Stomach (tissue), 9 donors: ENCODE results near the gene ITPA. TPM values are rescaled to one million over a fixed set of nuclear protein-coding genes. Genes with fewer than 3 reads are reported as not detected.

Source experiments
- DNase-seq, 2 donors: peaks; one replicate each; pipeline versions ENCODE4 v3.0.0 to v3.0.0-alpha.2; 2013 to 2019
- H3K27ac ChIP-seq, 5 donors: fragments of 200-600 bp in 4 of 5; sonication (generic) in 4 of 5; one replicate each; pipeline ENCODE4 v1.5.1; 2013 to 2019; ENCODE audit warnings: mild to moderate bottlenecking in 1 of 5, moderate library complexity in 1 of 5
- H3K27me3 ChIP-seq, 3 donors: fragments of 200-600 bp; sonication (generic); one replicate each; pipeline ENCODE4 v1.5.1; 2017 to 2019; ENCODE audit warnings: mixed run types in 1 of 3
- H3K36me3 ChIP-seq, 4 donors: fragments of 200-600 bp; sonication (generic); 1 replicate in 3 of 4; 2 replicates in 1 of 4; pipeline ENCODE4 v1.5.1; 2016 to 2019
- H3K4me1 ChIP-seq, 4 donors: fragments of 200-600 bp; sonication (generic); one replicate each; pipeline ENCODE4 v1.5.1; 2016 to 2019
- H3K4me3 ChIP-seq, 4 donors: fragments of 200-600 bp; sonication (generic) in 3 of 4; one replicate each; pipeline ENCODE4 v1.5.1; 2016 to 2019; ENCODE audit warnings: mild to moderate bottlenecking in 1 of 4
- H3K9me3 ChIP-seq, 4 donors: fragments of 200-600 bp; sonication (generic); one replicate each; pipeline ENCODE4 v1.5.1; 2016 to 2019
- EP300 ChIP-seq: sonication (generic); formaldehyde crosslinking; IDR thresholded peaks from one replicate; pipeline ENCODE4 v1.6.1; 2017; ENCODE audit warnings: antibody characterized with exemption
- POLR2A ChIP-seq, 4 donors: fragments of 450-650 bp; IDR thresholded peaks; one replicate each; pipeline ENCODE4 v1.6.1; 2016; ENCODE audit warnings: antibody characterized with exemption in 4 of 4, control low read depth in 2 of 4, mild to moderate bottlenecking in 1 of 4, moderate library complexity in 1 of 4
- POLR2AphosphoS5 ChIP-seq, 3 donors: sonication (generic); formaldehyde crosslinking; IDR thresholded peaks; one replicate each; pipeline ENCODE4 v1.6.1; 2016; ENCODE audit warnings: antibody characterized with exemption in 3 of 3
- WGBS, 5 donors: extraction: QIAGEN DNeasy Blood & Tissue Kit in 3 of 5; methylation state at CpG; one replicate each; pipeline versions ENCODE4 v1.1.5 to v1.1.7; 2013 to 2018; 5-methylcytosine and 5-hydroxymethylcytosine counted together
- intact Hi-C: fragments of 100-400 bp; cut with DNase I; formaldehyde crosslinking; loops from one replicate; pipeline ENCODE4 v1.15.1; 2023; ENCODE audit warnings: low total_unique reads
- polyA plus RNA-seq, 3 donors: library from polyadenylated mRNA; stranded (reverse); fragments of 200-250 nt; gene quantifications; one replicate each; pipeline ENCODE4 v1.2.3, GENCODE V29; 2013
- total RNA-seq, 5 donors: library from RNA; depleted of rRNA; stranded (reverse); fragments of >200 nt; gene quantifications; one replicate each; pipeline versions ENCODE4 v1.1.0 to v1.2.3, GENCODE V29; 2014 to 2016
- TF ChIP-seq, protein P1 (sequence below), 7 experiments: fragments of 450-650 bp in 4 of 7; fragments of 200-600 bp in 3 of 7; sonication (generic) in 3 of 7; IDR thresholded peaks; one replicate each; pipeline ENCODE4 v1.5.1; 2016 to 2019; ENCODE audit warnings: antibody characterized with exemption in 7 of 7, control low read depth in 2 of 7, mild to moderate bottlenecking in 1 of 7
- donor health status: healthy with polysubstance abuse.
- donor health status: Bipolar disorder and iron deficiency.
- donor health status: healthy.

The ITPA gene
- total and polyA plus RNA-seq, 8 donors = 11.1 to 105 (median 48.7) TPM

DNA sequence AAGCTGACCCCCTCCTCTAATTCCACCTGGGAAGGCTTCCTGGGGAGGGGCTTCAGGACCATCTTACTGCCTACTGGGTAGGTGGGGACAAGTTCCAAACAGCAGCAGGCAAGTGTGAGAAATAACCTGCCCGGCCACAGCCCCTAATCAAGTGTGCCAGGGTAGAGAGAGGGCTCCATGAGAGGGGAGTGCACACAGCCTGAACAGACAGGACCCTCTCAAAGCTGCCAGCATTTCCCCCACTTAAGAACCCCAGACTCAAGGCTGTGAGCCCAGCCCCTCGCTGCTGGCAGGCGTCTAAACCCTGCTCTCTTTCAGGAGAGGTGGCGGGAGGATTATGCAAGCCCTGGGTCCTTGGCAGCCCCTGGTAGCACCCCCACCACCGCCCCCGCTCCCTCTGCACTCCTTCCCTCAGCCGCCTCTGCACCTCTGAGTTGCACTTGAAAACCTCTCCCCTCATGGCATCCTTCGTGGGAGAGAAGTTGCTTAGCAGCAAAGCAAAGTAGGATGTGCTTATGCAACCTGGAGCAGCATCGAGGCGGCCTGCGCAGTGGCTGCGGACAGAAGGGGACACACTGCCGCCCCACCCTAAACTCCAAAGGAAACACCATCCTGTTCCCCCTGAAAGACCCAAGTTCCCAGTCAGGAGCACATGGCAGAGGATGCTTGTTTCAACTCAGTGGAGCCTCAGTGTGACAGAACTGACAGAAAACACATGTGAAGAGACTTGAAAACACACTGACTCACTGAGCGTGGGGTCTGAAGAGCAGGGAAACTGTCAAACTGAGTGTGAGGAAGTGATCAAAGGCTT, 15.3 kb upstream of the ITPA start:
- no peak overlapping the region for H3K27ac ChIP-seq
- H3K4me3 ChIP-seq = no peak overlapping the region
- no peaks in the 10 kb centered on the region for H3K27me3 ChIP-seq
- H3K4me1 ChIP-seq = no peaks in the 10 kb centered on the region
- intact Hi-C loops = no loop called here
- H3K36me3 ChIP-seq = peaks cover 62 to 100% (median 99%) of the 10 kb centered on the region in 4 donors
- WGBS, 5 donors = 91 to 95% (median 93%) methylated on average over 6 to 14 of the region's 14 CpGs
- no peak for DNase-seq
- H3K9me3 ChIP-seq = no peaks in the 10 kb centered on the region
- TF ChIP-seq, protein P1, sequence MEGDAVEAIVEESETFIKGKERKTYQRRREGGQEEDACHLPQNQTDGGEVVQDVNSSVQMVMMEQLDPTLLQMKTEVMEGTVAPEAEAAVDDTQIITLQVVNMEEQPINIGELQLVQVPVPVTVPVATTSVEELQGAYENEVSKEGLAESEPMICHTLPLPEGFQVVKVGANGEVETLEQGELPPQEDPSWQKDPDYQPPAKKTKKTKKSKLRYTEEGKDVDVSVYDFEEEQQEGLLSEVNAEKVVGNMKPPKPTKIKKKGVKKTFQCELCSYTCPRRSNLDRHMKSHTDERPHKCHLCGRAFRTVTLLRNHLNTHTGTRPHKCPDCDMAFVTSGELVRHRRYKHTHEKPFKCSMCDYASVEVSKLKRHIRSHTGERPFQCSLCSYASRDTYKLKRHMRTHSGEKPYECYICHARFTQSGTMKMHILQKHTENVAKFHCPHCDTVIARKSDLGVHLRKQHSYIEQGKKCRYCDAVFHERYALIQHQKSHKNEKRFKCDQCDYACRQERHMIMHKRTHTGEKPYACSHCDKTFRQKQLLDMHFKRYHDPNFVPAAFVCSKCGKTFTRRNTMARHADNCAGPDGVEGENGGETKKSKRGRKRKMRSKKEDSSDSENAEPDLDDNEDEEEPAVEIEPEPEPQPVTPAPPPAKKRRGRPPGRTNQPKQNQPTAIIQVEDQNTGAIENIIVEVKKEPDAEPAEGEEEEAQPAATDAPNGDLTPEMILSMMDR (IDR thresholded peaks at IDR 0.05) = no peak
- TF ChIP-seq POLR2AphosphoS5 (IDR thresholded peaks at IDR 0.05) (no peak), EP300 (no peak), POLR2A (IDR thresholded peaks at IDR 0.05) (no peak)

DNA sequence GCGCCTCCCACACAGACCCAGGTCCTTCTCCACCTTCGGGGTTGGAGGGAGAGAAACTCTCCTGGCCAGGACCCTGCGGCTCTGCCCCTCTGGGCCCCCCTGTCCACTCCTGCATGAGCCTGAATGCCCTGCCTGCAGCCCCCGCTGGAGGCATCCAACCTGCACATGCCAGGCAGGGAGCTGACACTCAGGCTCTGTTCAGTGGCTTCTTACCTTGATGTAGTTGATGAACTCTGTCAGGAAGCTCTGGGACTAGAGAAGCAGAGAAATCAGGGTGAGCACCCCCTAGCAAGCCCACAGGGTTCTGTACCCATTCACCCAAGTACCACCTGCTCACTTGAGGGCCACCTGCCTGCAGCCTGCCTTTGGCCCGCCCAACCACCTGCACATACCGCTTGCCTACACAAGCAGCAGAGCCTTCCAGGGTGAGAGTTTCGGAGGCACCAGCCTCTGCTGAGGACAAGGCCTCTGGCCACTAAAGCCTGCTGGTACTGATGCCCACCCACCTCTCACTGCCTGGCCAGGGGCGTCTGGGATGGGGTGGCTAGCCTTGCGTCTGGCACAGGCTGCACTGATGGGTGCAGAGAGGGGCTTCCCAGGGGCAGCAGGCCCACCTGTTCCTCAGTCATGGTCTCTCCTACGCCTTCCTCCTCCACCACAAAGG, 14.5 kb upstream of the ITPA start:
- DNase-seq = no peak
- Histone ChIP-seq H3K27me3 (no peaks in the 10 kb centered on the region), H3K4me1 (no peaks in the 10 kb centered on the region), H3K36me3 (peaks cover 63 to 100% (median 99%) of the 10 kb centered on the region in 4 donors), H3K27ac (no peak overlapping the region), H3K4me3 (no peak overlapping the region), H3K9me3 (no peaks in the 10 kb centered on the region)
- WGBS, 5 donors = 89 to 96% (median 93%) methylated on average over 7 to 10 of the region's 10 CpGs
- TF ChIP-seq POLR2A (IDR thresholded peaks at IDR 0.05) = no peak
- TF ChIP-seq EP300 = no peak
- TF ChIP-seq, protein P1 (IDR thresholded peaks at IDR 0.05) = no peak
- TF ChIP-seq POLR2AphosphoS5 (IDR thresholded peaks at IDR 0.05) = no peak
- intact Hi-C loops = no loop called here

DNA sequence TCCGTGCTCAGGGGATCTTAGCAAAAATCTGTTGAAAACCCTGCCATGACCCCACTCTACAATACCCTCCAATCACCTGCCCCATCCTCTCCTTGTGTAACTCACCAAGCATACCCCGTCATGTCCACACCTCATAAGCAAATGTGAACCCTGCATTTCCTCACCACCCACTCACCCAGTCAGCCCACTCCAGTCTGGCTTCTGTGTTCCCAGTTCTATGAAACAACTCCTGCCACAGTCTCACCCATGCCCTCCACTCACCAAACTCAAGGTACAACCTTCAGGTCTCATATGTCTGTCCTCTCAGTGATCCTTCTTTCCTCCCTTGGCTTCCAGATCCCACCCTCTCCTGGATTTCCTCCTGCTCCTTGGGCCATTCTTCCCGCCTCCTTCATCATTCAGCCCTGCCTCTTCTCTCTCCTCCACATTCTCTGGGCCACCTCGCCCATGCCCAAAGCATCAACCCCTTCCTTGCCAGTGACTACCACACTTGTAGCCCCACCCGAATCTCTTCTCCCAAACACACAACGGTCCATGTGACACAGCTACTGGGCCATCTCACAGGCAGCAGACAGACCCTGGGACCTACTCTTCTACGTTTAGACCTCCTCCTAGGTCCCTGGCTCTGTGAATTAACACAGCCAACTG, 13.6 kb upstream of the ITPA start:
- Histone ChIP-seq H3K9me3 (no peaks in the 10 kb centered on the region), H3K36me3 (peaks cover 61 to 100% (median 99%) of the 10 kb centered on the region in 4 donors), H3K4me3 (no peak overlapping the region), H3K4me1 (no peaks in the 10 kb centered on the region), H3K27me3 (no peaks in the 10 kb centered on the region), H3K27ac (no peak overlapping the region)
- no peak for DNase-seq
- TF ChIP-seq EP300 (no peak), POLR2AphosphoS5 (IDR thresholded peaks at IDR 0.05) (no peak), POLR2A (IDR thresholded peaks at IDR 0.05) (no peak)
- TF ChIP-seq, protein P1 (IDR thresholded peaks at IDR 0.05) = no peak
- WGBS, 5 donors = 85 to 93% (median 90%) methylated on average over 7 of the region's 7 CpGs
- intact Hi-C loops = no loop called here

DNA sequence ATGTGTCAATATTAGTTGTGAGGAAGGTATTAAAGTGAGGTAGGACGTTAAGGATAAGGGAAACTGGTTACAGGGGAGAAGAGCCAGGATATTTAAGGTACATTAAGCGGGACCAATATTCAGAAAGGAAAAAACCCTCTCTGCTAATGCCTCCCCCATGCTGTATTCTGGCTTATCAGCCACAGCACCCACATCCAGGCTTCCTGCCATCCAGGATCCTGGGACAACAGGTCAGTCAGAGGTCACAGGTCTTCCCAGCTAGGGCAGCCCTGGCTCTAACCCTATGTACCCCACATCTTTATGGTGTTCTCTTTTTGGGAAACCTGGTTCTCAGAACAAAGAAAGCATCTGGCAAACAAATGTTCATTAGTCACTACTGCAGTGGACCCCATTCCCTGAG, 10.1 kb upstream of the ITPA start:
- intact Hi-C loops = no loop called here
- no peak overlapping the region for H3K27ac ChIP-seq
- 48 to 65% (median 50%) methylated on average over 2 of the region's 2 CpGs for WGBS, 5 donors
- H3K4me3 ChIP-seq = no peak overlapping the region
- no peaks in the 10 kb centered on the region for H3K27me3 ChIP-seq
- peaks cover 33 to 86% (median 82%) of the 10 kb centered on the region in 4 donors for H3K36me3 ChIP-seq
- TF ChIP-seq, protein P1 (IDR thresholded peaks at IDR 0.05) = no peak
- TF ChIP-seq POLR2AphosphoS5 (IDR thresholded peaks at IDR 0.05) (no peak), EP300 (no peak), POLR2A (IDR thresholded peaks at IDR 0.05) (no peak)
- peaks cover 10 to 21% (median 19%) of the 10 kb centered on the region in 4 donors for H3K4me1 ChIP-seq
- no peak for DNase-seq
- H3K9me3 ChIP-seq = no peaks in the 10 kb centered on the region
